ENCODE data around the gene DLG2. TPM values are rescaled to one million over a fixed set of nuclear protein-coding genes. Genes with fewer than 3 reads are reported as not detected.

DLG2 gene
- total and polyA plus RNA-seq, 11 donors = 2.4 to 13.9 (median 7.1) TPM

DNA sequence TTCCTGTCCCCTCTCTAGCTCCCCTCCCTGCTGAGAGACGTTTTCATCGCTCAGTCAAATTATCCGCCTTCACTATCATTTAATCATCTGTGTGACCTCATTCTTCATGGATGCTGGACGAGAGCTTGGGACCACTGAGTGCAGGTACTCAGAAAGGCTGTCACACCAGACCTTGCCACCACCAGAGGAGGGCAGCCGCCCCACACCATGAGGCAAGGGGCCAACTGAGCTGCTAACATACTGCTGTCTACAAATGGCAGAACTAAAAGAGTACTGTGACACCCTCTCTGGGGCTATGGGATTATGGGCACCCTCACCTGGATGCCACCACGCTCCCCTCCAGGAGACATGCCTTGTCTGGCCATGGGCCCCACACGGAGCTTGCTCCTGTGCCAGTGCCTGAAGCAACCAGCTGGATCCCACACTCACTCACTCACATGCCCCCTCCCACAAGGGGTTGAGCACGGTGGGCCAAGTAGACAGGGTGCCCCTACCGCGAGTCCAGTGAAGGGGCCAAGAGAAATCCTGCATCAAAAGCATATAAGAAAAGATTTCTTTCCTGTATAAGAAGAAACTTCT is 1670.9 kb downstream of the DLG2 start:
- 89 to 93% (median 92%) methylated on average over 10 of the region's 10 CpGs for WGBS, 4 donors
- intact Hi-C loops (cut with DNase I) = no loop called here
- H3K4me3 ChIP-seq = no peak overlapping the region
- TF ChIP-seq, protein P1, sequence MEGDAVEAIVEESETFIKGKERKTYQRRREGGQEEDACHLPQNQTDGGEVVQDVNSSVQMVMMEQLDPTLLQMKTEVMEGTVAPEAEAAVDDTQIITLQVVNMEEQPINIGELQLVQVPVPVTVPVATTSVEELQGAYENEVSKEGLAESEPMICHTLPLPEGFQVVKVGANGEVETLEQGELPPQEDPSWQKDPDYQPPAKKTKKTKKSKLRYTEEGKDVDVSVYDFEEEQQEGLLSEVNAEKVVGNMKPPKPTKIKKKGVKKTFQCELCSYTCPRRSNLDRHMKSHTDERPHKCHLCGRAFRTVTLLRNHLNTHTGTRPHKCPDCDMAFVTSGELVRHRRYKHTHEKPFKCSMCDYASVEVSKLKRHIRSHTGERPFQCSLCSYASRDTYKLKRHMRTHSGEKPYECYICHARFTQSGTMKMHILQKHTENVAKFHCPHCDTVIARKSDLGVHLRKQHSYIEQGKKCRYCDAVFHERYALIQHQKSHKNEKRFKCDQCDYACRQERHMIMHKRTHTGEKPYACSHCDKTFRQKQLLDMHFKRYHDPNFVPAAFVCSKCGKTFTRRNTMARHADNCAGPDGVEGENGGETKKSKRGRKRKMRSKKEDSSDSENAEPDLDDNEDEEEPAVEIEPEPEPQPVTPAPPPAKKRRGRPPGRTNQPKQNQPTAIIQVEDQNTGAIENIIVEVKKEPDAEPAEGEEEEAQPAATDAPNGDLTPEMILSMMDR (IDR thresholded peaks at IDR 0.05) = no peak
- TF ChIP-seq POLR2A (IDR thresholded peaks at IDR 0.05) = no peak
- no peak overlapping the region for H3K27ac ChIP-seq
- ATAC-seq (no peak), DNase-seq (peak in 1 of 5 donors; percentile 10)
- H3K4me1 ChIP-seq = no peaks in the 10 kb centered on the region
- H3K9me3 ChIP-seq = no peaks in the 10 kb centered on the region
- H3K36me3 ChIP-seq = no peaks in the 10 kb centered on the region
- no peaks in the 10 kb centered on the region for H3K27me3 ChIP-seq

DNA sequence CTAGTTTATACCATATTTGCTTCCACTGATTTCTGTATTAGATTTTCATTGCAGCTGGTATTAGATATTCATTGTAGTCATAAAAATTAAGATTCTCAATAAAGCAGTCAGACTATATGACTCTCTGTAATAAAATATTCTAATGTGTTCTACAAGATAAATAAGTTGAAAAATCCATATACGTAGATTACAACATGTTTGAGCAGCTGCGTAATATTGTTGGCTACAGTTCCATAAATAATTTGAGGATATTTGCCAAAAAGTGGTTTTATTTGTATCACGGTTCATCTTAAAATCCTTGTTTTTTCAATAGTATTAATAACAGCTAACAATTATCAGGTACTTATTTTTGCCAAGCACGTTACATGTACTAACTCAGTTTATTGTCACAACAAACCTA is 1672.4 kb downstream of the DLG2 start:
- Histone ChIP-seq H3K4me3 (no peak overlapping the region), H3K27ac (no peak overlapping the region), H3K27me3 (no peaks in the 10 kb centered on the region), H3K9me3 (no peaks in the 10 kb centered on the region), H3K4me1 (no peaks in the 10 kb centered on the region), H3K36me3 (no peaks in the 10 kb centered on the region)
- no peak for ATAC-seq
- WGBS, 4 donors = 85 to 90% (median 85%) methylated on average over 4 of the region's 4 CpGs
- intact Hi-C loops (cut with DNase I) = no loop called here
- DNase-seq = no peak
- TF ChIP-seq, protein P1 (IDR thresholded peaks at IDR 0.05) = no peak
- TF ChIP-seq POLR2A (IDR thresholded peaks at IDR 0.05) = no peak

DNA sequence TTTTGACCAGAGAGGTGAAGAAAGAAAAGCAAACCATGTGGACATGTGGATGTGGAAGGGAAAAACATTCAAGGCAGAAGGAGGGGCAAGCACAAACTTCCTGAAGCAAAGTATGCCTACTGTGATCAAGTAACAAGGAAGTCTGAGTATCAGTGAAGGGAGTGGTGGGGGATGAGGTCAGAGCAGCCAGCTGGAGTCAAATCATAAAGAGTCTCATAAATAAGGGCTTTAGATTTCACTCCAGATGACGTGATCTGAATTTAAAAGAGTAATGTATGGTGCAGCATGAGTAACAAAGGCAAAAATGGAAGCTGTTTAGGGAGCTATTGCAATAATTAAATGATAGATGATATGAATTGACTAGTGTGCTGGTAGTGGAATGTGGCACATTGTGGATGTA is 1675.6 kb downstream of the DLG2 start:
- H3K4me3 ChIP-seq = no peak overlapping the region
- H3K27me3 ChIP-seq = no peaks in the 10 kb centered on the region
- intact Hi-C loops (cut with DNase I) = no loop called here
- H3K9me3 ChIP-seq = no peaks in the 10 kb centered on the region
- H3K27ac ChIP-seq = no peak overlapping the region
- no peaks in the 10 kb centered on the region for H3K36me3 ChIP-seq
- ATAC-seq = no peak
- H3K4me1 ChIP-seq = no peaks in the 10 kb centered on the region
- no peak for TF ChIP-seq POLR2A (IDR thresholded peaks at IDR 0.05)
- TF ChIP-seq, protein P1 (IDR thresholded peaks at IDR 0.05) = no peak
- no peak for DNase-seq
- WGBS, 4 donors = 44 to 51% (median 49%) methylated on average over 1 of the region's 1 CpG

DNA sequence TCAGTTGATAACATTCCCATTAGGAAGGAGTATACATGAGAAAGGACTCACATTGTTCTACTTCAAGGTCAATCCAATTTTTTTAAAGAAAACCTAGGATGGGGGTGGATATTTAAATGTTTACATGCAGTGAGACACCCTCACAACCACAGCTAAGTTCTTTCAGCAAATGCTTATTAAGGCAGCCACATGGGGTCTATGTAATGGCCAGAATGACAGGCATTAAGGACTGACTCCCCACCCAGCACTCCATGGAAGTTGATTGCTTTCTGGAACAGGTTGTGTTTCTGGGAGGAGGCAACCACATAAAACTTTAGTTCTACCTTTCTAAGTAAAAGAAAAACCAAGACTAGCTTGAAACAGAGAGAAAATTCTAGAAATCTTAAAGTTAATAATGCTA is 1678.9 kb downstream of the DLG2 start:
- Histone ChIP-seq H3K4me1 (no peaks in the 10 kb centered on the region), H3K27ac (no peak overlapping the region), H3K36me3 (no peaks in the 10 kb centered on the region), H3K9me3 (peaks cover 0 to under 1% (median 0%) of the 10 kb centered on the region in 12 donors), H3K27me3 (no peaks in the 10 kb centered on the region), H3K4me3 (no peak overlapping the region)
- TF ChIP-seq, protein P1 (IDR thresholded peaks at IDR 0.05) = no peak
- no peak for TF ChIP-seq POLR2A (IDR thresholded peaks at IDR 0.05)
- no peak for ATAC-seq
- intact Hi-C loops (cut with DNase I) = no loop called here
- DNase-seq = no peak
